GM03348 (cell line): ENCODE measurements around the gene DUS1L.

Experiments used
- DNase-seq: peaks from one replicate; pipeline ENCODE4 v3.0.0; 2012; ENCODE audit warnings: low spot score

DUS1L gene

DNA sequence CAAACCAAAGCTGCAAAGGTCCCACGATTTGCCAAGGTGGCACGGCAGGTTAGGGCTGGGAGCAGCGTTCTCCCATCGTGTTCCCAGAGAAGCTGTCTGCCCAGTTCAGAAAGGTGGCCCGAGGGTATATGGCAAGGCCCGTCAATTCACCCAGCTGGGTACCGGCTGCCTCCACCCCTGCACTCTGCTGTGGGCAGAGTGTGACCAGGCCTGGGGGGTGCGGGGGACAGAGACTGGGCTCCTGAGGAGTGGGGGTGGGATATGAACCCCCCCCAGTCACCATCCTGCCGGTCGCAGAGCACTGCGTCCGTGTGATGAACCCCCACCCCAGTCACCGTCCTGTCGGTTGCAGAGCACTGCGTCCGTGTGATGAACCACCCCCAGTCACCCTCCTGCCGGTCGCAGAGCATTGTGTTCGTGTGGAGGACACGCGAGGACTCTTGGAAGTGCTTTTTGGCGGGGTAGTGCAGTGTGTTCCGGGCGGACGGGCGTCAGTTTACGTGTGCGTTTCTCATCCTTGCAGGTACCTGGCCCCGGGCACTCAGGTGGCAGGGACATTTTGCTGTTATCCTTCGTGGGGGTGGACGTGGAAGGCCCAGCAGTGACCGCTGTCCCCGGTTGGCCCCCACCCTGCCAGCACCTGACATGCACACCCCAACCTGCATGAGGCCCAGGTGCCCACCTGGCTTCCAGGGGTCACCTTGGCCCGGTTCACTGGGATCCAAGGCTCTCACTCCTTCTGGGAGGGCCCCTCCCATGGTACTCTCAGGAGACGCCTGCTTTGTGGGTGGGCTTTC is 35.1 kb upstream of the DUS1L start:
- DNase-seq = no peak

DNA sequence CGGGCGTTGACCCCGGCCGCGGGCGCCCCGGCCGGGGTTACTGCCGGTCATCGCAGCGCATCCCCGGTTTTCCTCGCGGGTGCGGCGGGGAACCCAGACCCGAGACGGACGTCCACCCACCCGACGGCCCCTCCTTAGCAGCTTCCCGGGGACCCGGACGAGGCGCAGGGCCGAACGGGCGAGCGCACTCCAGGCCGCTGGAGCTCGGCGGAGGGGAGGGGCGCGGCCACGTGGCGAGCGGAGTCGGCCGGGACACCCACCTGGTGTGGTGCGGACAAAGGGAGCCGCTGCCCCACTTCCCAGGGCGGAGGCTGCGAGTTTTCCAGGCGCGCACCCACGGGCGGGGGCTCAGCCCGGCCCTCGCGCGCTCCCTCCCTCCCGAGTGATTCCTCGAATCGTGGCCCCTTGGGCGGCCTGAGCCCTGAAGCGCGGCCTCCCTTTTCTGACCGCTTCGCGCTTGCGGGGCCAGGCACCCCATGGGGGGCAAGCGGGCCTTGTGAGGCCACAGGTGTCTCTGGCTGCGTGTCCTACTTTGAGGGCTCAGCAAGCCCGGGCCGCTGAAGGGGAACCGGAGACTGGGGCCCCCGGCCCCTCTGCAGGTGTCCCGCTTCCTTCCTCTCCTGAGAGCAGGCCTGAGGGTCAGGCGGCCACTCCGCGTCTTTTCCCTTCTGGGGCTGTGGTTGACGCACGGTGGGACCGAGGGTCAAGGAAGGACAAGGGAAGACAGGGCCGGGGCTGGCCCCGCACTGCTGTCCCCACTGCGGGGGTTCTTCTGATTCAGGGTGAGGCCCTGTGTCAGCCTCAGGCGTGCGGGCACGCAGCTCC is 33.5 kb upstream of the DUS1L start:
- DNase-seq = no peak

DNA sequence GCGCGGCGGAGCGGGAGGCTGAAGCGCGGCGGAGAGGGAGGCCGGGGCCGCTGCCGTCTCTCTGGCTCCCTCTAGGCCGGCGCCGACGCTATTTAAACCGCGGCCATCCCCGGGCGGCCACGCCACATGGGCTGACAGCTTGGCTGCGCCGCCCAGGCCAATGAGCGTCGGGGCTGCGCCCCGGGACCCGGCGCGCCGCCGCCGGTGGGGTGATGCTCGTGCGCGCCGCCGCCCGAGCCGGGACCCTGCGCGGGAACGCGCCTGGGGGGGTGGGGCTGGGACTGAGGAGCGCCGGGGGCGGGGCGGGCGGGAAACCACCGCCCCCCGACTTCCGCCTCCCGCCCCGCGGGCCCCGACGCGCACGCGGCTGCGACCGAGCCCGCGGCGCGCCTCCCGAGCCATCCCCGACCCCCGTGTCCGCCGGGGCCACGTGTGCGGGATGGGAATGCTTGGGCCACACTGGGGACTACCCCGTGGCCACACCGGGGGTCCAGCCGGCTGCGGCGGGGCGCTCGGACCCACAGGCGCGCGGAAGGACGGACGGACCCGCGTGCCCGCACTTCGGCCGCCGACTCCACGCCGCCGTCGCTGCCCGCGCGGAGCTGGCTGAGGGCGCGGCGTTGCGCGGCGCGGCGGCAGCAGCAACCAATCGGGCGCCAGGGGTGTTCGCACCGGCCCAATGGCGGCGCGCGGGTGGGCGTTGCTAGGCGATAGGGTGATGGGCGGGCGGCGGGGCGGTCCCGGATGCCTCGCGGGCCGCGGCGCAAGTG is 32.8 kb upstream of the DUS1L start, which contains the start of gene FASN:
FASN (minus strand) TSS at position 68 of the 770 bp plus-strand sequence. CDS start 1,791 bp downstream, outside the sequence.
- peak; percentile 100 for DNase-seq

DNA sequence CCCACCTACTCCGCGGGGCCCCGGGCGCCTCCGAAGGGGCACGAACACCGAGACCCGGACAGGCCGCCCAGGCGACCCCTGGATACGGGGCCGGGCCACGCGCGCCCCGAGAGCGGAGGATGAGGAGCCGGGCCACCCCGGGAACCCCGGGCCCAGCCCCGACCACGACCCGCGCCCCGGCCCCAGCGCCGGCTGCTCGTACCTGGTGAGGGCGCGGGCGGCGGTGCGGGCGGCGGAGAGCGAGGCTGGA is 32.2 kb upstream of the DUS1L start:
- no peak for DNase-seq

DNA sequence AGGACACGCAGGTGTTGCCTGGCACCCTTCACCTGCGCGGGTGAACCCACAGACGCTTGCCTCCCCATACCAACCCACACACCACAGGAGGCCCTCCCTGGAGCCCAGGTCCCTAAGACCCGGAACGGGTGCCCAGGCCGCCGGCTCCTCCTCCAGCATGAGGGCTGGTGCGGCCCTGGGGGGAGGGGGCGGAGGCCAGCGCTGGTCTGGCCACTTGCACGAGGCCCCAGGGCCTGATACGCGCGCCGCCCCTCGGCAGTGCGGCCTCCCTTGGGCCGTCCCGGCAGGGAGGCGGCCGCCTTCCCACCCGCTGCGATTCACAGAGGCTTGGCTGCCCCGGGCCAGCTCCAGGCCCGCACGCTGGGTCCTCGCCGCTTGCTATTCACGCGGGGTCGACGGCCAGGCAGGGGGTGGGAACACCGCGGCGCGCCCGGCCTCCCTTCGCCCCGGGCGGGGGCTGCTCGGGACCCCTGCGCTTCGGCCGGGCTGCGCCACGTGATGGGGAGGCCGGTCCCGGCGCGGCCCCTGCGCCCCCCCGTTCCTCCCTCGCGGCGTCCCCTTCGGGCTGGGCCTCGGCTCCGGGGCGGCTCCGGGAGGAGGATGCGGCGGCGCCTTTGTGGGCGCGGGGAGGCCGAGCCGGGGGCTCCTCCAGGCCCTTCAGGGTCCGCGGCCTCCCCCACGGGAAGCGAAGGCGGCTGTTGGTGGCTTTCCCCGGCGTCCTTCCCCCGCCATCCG is 31.7 kb upstream of the DUS1L start:
- peak; percentile 87 for DNase-seq

DNA sequence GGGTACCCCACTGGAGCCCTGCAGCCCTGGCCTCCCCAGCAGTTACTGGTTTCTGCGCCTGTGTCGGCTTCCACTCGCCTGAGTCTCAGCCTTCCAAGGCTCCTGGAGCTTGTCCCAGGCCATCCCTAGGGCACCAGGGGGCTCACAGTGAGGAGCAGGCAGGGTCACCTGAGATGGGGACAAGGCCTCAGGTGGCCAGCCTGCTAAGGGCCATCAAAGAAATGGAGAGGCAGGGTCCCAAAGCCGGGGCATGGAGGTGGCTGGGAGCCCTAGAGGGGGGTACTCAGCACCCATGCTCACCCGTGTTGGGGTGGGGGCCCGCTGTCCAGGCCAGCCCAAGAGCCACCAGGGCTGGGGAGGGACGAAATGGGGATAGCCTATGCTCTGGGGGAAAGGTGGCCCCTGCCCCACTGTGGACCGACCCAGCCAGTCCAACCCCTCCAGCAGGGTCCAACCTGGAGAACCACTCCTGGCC is 31.1 kb upstream of the DUS1L start:
- no peak for DNase-seq

DNA sequence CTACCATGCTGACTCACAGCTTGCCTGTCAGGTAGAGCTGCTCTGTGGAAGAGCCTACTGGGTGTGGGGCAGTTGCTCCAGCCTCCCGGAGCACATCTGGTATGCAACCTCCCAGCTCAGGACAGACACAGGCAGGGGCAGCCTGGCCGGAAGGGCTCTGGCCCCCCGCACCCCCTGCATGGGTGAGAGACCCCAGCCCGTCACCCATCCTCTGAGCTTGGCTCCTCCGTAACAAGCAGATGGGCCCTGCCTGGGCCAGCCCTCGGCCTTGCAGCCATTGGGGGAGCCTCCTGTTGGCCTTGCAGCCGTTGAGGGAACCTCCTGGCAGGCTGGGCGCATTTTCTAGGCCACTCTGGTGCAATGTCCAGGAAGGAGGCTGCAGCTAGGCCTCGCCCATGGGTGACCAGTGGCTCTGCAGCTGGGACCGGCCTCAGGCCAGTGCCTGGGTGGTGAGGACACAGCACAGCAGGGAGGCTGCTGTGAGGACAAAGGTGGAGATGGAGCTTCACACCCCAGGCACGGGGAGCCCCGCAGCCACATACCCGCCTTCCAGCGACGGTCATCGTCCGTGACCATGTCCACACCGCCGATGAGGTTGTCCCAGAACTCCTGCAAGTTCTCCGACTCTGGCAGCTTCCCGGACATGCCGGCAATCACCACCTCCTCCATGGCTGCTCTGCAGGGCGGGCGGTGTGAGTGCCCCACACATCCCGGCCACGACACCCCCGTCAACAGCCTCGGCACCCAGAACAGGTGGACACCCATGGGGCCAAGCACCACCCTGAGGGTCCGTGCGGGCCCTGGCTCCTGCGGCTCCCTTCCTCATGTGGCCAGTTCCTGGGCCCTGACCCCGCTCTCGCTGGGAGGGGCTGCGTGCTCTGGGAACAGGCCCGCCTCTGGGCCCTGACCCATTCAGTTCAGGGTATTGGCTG is 30.4 kb upstream of the DUS1L start:
- DNase-seq = no peak

DNA sequence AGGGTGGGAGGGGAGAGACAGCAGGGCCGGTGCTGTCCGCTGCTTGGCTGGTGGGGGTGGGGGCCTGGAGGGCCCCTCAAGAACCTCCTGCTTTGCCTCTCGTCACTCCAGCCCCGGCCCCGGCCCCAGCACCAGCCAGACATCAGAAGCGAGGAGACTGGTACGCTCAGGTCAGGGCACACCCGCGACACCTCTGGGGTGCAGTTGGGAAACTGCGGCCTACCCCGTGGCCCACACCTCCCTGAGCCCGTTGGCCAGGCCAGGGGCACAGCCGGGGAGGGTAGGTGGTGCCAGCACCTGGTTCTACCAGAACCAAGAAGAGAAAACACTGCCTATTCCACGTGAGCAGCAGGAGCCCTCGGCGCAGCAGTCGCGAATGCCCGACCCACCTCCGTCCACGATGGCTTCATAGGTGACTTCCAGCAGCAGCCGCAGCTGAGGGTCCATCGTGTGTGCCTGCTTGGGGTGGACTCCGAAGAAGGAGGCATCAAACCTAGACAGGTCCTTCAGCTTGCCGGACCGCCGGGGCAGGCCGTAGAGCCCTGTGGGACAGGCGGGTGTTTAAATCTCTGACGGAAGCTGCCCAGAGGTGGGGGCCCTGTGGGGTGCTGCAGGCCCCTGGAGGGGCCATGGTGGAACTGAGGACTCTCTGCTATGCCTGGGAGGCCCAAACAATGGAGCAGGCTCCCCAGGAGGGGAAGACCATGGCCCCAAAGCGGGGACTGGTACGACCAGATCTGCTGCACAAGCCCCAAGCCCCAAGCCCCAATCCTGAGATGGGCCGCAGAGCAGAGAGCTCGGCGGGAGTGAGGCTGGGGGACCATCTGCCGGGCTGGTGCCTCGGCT is 29.6 kb upstream of the DUS1L start:
- DNase-seq = no peak

DNA sequence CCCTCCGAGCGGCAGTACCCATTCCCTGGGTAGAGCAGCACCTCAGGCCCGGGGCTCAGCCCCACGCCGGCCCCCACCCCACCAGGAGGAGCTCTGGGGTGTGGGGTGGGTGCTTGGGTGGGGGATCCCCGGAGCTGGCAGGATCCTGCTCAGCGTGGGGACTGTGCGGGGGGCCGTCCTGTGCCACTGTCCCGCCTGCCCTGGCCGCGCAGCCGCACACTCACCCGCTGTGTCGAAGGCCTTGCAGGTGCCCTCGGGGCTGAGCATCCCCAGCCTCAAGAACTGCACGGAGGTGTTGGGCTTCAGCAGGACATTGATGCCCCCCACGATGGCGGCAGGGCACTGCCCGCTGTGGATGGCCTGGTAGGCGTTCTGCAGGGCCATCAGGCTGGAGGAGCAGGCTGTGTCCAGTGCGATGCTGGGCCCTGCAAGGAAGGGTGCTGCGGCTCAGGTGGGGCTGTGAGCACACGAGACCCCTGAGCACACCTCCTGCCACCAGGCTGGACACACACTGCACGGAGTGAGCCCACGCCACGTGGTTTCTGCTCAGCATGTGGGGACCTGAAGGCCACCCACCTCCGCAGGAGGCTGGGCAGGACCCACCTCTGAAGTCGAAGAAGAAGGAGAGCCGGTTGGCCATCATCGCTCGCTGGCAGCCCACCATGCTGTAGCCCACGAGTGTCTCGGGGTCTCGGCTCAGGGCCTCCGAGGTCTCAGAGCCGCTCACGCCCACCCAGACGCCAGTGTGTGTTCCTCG is 27.6 kb upstream of the DUS1L start:
- no peak for DNase-seq

DNA sequence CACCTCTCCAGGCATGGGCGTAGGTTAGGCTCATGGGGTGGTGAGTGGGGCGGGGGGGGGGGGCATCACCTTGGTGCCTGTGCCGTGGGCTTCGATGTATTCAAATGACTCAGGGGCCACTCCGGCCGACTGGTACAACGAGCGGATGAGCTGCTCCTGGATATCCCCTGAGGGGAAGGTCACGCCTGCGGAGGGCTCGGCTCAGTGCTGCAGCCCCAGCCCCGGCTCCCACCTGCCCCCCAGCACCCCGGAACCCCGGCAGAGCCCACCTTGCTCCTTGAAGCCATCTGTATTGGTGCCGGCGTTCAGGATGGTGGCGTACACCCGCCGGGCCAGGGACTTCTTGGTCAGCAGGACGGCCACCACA is 27.0 kb upstream of the DUS1L start:
- no peak for DNase-seq

DNA sequence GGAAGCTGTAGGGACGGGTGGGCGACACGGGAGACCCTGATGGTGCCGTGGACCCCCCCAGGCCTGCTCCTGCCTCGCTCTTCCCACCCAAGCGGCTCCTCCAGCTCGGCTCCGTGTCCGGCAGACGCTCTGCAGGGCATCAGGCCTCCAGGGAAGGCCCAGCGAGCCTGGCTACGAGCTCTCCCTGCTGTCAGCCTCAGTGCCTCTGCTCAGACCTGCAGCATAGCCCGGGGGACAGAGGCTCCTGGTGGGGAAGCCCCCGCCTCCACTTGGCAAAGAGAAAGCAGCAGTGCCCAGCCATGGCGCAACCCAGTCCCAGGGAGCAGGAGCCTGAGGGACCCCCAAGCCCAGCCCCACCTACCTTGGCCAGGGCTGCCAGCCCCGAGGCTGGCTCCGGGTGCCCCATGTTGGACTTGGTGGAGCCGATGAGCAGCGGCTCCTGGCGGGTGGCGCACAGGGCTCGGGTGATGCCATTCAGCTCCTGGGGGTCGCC is 26.5 kb upstream of the DUS1L start:
- DNase-seq = no peak

DNA sequence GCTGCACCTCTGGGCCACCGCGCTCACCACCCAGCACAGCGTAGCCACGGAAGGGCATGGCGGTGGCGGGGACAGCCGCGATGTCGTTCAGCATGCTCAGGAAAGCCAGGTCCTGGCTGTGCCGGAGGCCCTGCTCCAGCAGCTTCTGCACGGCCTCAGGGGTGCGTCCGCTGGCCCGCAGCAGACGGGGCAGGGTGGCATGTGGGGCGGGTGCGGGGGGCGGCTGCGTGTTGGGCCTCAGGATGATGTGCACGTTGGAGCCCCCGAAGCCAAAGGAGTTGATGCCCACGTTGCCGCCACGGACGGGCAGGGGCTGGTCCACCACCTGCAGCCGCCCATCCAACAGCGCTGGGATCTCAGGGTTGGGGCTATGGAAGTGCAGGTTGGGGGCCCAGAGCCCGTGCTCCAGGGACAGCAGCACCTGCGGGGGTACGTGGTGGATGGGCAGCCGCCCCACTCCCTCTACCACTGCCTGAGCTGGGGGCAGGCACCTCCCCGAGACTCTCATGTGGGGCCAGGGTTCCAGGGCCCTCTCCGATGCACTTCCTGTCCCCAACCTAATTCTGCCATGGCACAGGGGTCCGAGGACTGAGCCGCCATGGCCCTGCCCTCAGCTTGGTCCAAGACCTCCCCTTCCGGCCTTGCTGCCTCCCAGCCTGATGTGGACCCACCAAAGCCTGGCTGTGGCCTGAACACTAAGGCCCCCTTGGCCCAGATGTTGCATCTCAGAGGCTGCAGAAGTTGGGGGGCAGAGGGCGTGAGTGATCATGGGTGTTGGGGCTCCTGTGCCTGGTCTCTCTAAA is 25.9 kb upstream of the DUS1L start:
- no peak for DNase-seq

DNA sequence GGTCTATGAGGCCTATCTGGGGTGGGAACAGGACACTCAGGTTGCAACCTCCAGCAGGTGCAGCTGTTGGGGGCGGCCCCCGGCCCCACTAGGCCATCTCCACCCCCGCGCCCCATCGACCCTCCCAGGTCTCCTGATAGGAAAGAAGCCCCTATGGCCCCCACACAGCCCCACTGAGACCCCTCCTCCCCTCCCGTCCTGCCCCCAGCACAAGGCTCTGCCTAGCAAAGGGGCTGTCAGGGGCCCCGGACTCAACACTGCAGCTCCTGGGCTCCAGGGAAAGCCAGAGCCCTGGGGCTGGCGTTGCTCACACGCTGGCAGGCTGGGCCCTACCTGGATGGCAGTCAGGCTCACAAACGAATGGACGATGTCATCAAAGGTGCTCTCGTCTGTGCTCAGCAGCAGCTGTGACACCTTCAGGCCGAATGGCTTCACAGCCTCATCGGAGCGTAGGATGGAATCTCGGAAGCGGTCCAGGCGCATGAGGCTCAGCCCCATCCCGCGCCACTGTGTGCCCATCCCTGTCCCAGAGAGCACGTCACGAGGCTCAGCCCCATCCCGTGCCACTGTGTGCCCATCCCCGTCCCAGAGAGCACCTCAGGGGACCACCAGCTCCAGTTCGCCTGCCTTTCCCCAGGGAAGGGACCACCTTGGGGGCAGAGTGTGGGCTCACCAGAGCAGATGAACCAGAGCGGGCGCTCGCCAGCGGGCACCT is 25.1 kb upstream of the DUS1L start:
- no peak for DNase-seq

DNA sequence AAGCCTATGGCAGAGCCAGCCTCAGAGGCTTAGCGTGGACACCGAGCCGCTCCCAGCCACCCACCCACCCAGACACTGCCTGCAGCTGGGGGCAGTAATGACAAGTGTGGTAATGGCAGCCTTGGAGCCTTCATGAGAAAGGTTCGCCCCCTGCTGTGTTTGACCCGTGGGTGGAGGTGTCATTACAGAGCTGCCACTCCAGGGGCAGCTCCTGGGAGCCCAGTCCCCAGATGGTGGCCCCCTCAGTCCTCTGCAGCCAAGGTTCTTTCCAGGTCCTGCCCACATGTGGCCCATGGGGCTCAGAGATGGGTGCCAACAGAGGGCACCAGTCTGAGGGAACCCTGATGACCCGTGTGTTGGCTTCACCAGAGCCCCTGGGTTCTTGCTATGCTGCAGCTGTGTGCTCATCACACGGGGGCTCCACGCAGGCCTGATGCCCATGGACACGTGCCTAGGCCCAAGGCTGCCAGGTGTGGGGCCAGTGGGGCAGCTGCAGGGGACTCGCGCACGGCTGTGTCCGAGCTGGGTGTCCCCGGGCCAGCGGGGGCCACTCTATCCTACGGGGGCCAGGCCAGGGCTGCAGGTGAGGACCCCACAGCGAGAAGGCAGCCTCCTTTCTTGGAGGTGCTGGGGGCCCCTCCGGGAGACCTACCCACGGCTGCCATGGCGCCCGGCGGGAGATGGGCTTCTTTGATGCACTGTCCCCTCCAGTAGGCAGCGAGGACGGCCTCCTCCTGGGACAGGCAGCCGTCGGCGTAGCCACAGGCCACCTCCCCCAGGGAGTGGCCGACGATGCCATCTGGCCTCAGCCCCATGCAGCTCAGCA is 24.3 kb upstream of the DUS1L start:
- DNase-seq = no peak

DNA sequence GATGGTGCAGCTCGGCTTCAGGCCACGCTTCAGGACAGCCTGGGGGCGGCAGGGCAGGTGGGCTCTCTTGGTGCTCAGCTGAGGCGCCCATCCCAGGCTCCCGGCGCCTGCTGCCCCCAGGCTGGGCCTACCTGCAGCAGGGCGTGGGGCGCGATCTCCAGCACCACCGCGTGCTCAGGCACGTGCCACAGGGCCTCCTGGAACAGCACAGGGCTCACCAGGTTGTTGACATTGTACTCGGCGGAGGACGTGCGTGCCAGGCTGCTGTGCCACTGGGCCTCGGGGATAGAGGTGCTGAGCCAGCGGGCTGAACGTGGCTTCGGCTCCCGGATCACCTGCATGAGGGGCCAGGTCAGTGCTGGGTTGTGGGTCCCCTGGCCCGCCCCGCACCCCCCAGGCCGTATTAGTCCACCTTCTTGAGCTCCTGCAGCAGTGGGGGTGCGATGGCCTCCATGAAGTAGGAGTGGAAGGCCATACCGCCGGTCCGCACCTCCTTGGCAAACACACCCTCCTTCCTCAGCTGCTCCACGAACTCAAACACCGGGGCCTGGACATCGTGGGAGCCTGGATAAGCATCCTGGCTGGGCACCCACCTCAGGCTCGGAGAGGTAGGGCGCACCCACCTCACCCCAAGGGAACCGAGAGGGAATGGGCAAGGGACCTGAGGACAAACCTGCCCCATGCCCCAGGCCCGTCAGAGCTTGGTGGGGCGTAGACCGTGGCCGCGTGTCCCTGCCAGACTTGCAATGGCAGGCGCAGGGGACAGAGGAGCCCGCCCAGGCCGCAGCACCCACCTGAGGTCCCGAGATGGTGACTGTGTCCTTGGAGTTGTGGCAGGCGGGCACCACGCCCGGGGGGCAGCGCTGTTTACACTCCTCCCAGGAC is 23.5 kb upstream of the DUS1L start:
- no peak for DNase-seq
